Neural cell (in vitro differentiated cells): ENCODE data around the gene APOBR. TPM values are rescaled to one million over a fixed set of nuclear protein-coding genes. Genes with fewer than 3 reads are reported as not detected.

Source experiments
- H2AFZ ChIP-seq: fragments of 200-600, 300-800 bp; sonication (generic), shearing (Covaris generic); 2 replicates; pipeline ENCODE4 v1.6.0; 2014; ENCODE audit warnings: low read depth, mild to moderate bottlenecking, antibody characterized with exemption, low read length, moderate library complexity
- H3F3A ChIP-seq: fragments of 200-600 bp; shearing (Covaris generic); 2 replicates; pipeline ENCODE4 v1.6.1; 2016; ENCODE audit warnings: mild to moderate bottlenecking, moderate library complexity, mixed read lengths, antibody characterized with exemption, low read length; ENCODE audit not compliant: insufficient read depth, poor library complexity, severe bottlenecking
- H3K27ac ChIP-seq: fragments of 200-600, 300-800 bp; sonication (generic), shearing (Covaris generic); 2 replicates; pipeline ENCODE4 v1.5.1; 2014; ENCODE audit warnings: mild to moderate bottlenecking, low read length, moderate library complexity
- H3K27me3 ChIP-seq: fragments of 300-800, 200-600 bp; sonication (generic), shearing (Covaris generic); 2 replicates; pipeline ENCODE4 v1.6.0; 2014; ENCODE audit warnings: mild to moderate bottlenecking, low read depth, low read length, moderate library complexity; ENCODE audit not compliant: insufficient read depth
- H3K36me3 ChIP-seq: fragments of 300-800, 200-600 bp; sonication (generic), shearing (Covaris generic); 2 replicates; pipeline ENCODE4 v1.5.1; 2014; ENCODE audit warnings: mild to moderate bottlenecking, antibody characterized with exemption, low read length, moderate library complexity; ENCODE audit not compliant: insufficient read depth
- H3K4me2 ChIP-seq: fragments of 300-800, 200-600 bp; sonication (generic), shearing (Covaris generic); 2 replicates; pipeline ENCODE4 v1.6.0; 2014; ENCODE audit warnings: mild to moderate bottlenecking, low read length
- H3K4me3 ChIP-seq: fragments of 300-800, 200-600 bp; sonication (generic), shearing (Covaris generic); 2 replicates; pipeline ENCODE4 v1.5.1; 2014; ENCODE audit warnings: mild to moderate bottlenecking, low read length, moderate library complexity
- H3K79me2 ChIP-seq: fragments of 200-600 bp; shearing (Covaris generic); replicated peaks from 2 replicates; pipeline ENCODE4 v1.6.0; 2014; ENCODE audit warnings: mild to moderate bottlenecking, low read length, moderate library complexity; ENCODE audit not compliant: insufficient read depth
- H3K9ac ChIP-seq: fragments of 300-800, 200-600 bp; sonication (generic), shearing (Covaris generic); 2 replicates; pipeline ENCODE4 v1.6.1; 2016; ENCODE audit warnings: mild to moderate bottlenecking, low read length, mixed read lengths
- H3K9me2 ChIP-seq: fragments of 200-600 bp; shearing (Covaris generic); 2 replicates; pipeline ENCODE4 v1.6.1; 2016; ENCODE audit warnings: mild to moderate bottlenecking, low read length, mixed read lengths; ENCODE audit not compliant: insufficient read depth
- H3K9me3 ChIP-seq: fragments of 200-600, 300-800 bp; sonication (generic), shearing (Covaris generic); 2 replicates; pipeline ENCODE4 v1.6.1; 2016; ENCODE audit warnings: mild to moderate bottlenecking, mixed run types, low read length, moderate library complexity, mixed read lengths
- H4K20me1 ChIP-seq: fragments of 200-600 bp; shearing (Covaris generic); 2 replicates; pipeline ENCODE4 v1.6.1; 2016; ENCODE audit warnings: mild to moderate bottlenecking, mixed run types; ENCODE audit not compliant: insufficient read depth
- EP300 ChIP-seq: fragments of 450-650 bp; conservative IDR thresholded peaks from 2 replicates; pipeline ENCODE4 v1.6.1; 2014; ENCODE audit warnings: antibody characterized with exemption, mild to moderate bottlenecking, moderate library complexity; ENCODE audit not compliant: poor library complexity, severe bottlenecking
- EZH2 ChIP-seq: fragments of 200-600, 300-800 bp; shearing (Covaris generic), sonication (generic); IDR thresholded peaks from 2 replicates; pipeline ENCODE4 v1.6.1; 2014; ENCODE audit warnings: antibody characterized with exemption, low read length, borderline replicate concordance, mild to moderate bottlenecking; ENCODE audit not compliant: insufficient read depth, poor library complexity, severe bottlenecking
- MXI1 ChIP-seq: fragments of 450-650 bp; conservative IDR thresholded peaks from 2 replicates; pipeline ENCODE4 v1.6.1; 2014; ENCODE audit warnings: antibody characterized with exemption, mild to moderate bottlenecking; ENCODE audit not compliant: poor library complexity, severe bottlenecking
- POLR2AphosphoS5 ChIP-seq: IDR thresholded peaks from 2 replicates; pipeline ENCODE4 v1.6.1; 2012
- RAD21 ChIP-seq: fragments of 450-650 bp; conservative IDR thresholded peaks from 2 replicates; pipeline ENCODE4 v1.6.1; 2014; ENCODE audit warnings: antibody characterized with exemption, mild to moderate bottlenecking, moderate library complexity
- SMC3 ChIP-seq: fragments of 450-650 bp; conservative IDR thresholded peaks from 2 replicates; pipeline ENCODE4 v1.6.1; 2014; ENCODE audit warnings: antibody characterized with exemption, mild to moderate bottlenecking, moderate library complexity; ENCODE audit not compliant: poor library complexity
- TAF1 ChIP-seq: IDR thresholded peaks from 2 replicates; pipeline ENCODE4 v1.6.1; 2012; ENCODE audit warnings: low read depth
- polyA plus RNA-seq: library from polyadenylated mRNA; depleted of rRNA; stranded (reverse); fragments of >200 nt; gene quantifications from 2 replicates; pipeline ENCODE4 v1.2.3, GENCODE V29; 2014
- TF ChIP-seq, protein P1 (sequence below): fragments of 450-650 bp; IDR thresholded peaks from 2 replicates; pipeline ENCODE4 v1.5.1; 2014; ENCODE audit warnings: antibody characterized with exemption, mild to moderate bottlenecking, moderate library complexity; ENCODE audit not compliant: poor library complexity, severe bottlenecking
- TF ChIP-seq, protein P2 (sequence below): IDR thresholded peaks from 2 replicates; pipeline ENCODE4 v1.6.1; 2012; ENCODE audit warnings: borderline replicate concordance

APOBR gene
- polyA plus RNA-seq, 1 donor from 2014 or later: not detected

DNA sequence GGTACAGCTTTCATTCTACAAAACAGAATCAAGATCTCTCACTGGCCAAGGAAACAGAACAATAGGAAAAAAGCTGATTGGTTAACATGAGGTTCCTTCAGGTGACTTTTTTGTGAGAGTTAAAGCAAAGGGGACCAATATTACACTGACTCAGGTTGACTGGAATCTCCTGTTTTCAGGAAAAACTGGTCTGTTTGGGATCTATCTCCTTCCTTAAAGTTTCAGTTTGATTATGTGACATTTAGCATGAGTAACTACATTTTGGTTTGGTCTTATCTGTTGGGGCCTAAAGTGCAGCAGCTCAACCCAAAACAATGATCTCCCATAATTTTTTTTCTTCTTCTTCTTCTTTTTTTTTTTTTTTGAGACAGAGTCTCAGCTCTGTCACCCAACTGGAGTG, 34.7 kb downstream of the APOBR start:
- no peak for TF ChIP-seq SMC3
- TF ChIP-seq EZH2: no peak
- TF ChIP-seq, protein P1, sequence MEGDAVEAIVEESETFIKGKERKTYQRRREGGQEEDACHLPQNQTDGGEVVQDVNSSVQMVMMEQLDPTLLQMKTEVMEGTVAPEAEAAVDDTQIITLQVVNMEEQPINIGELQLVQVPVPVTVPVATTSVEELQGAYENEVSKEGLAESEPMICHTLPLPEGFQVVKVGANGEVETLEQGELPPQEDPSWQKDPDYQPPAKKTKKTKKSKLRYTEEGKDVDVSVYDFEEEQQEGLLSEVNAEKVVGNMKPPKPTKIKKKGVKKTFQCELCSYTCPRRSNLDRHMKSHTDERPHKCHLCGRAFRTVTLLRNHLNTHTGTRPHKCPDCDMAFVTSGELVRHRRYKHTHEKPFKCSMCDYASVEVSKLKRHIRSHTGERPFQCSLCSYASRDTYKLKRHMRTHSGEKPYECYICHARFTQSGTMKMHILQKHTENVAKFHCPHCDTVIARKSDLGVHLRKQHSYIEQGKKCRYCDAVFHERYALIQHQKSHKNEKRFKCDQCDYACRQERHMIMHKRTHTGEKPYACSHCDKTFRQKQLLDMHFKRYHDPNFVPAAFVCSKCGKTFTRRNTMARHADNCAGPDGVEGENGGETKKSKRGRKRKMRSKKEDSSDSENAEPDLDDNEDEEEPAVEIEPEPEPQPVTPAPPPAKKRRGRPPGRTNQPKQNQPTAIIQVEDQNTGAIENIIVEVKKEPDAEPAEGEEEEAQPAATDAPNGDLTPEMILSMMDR: no peak
- TF ChIP-seq MXI1: no peak
- TF ChIP-seq POLR2AphosphoS5: no peak
- no peak for TF ChIP-seq RAD21
- TF ChIP-seq EP300: no peak
- TF ChIP-seq, protein P2, sequence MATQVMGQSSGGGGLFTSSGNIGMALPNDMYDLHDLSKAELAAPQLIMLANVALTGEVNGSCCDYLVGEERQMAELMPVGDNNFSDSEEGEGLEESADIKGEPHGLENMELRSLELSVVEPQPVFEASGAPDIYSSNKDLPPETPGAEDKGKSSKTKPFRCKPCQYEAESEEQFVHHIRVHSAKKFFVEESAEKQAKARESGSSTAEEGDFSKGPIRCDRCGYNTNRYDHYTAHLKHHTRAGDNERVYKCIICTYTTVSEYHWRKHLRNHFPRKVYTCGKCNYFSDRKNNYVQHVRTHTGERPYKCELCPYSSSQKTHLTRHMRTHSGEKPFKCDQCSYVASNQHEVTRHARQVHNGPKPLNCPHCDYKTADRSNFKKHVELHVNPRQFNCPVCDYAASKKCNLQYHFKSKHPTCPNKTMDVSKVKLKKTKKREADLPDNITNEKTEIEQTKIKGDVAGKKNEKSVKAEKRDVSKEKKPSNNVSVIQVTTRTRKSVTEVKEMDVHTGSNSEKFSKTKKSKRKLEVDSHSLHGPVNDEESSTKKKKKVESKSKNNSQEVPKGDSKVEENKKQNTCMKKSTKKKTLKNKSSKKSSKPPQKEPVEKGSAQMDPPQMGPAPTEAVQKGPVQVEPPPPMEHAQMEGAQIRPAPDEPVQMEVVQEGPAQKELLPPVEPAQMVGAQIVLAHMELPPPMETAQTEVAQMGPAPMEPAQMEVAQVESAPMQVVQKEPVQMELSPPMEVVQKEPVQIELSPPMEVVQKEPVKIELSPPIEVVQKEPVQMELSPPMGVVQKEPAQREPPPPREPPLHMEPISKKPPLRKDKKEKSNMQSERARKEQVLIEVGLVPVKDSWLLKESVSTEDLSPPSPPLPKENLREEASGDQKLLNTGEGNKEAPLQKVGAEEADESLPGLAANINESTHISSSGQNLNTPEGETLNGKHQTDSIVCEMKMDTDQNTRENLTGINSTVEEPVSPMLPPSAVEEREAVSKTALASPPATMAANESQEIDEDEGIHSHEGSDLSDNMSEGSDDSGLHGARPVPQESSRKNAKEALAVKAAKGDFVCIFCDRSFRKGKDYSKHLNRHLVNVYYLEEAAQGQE: no peak
- no peak for TF ChIP-seq TAF1
- H4K20me1 ChIP-seq: no peaks in the 10 kb centered on the region
- H3K4me2 ChIP-seq: no peak overlapping the region
- no peaks in the 10 kb centered on the region for H3K9me3 ChIP-seq
- H3K9me2 ChIP-seq: no peaks in the 10 kb centered on the region
- no peaks in the 10 kb centered on the region for H3F3A ChIP-seq
- H3K79me2 ChIP-seq: no peaks in the 10 kb centered on the region
- H3K4me3 ChIP-seq: no peak overlapping the region
- H3K36me3 ChIP-seq: no peaks in the 10 kb centered on the region
- H3K27ac ChIP-seq: no peak overlapping the region
- H2AFZ ChIP-seq: no peak overlapping the region
- H3K27me3 ChIP-seq: no peaks in the 10 kb centered on the region
- H3K9ac ChIP-seq: no peak overlapping the region

DNA sequence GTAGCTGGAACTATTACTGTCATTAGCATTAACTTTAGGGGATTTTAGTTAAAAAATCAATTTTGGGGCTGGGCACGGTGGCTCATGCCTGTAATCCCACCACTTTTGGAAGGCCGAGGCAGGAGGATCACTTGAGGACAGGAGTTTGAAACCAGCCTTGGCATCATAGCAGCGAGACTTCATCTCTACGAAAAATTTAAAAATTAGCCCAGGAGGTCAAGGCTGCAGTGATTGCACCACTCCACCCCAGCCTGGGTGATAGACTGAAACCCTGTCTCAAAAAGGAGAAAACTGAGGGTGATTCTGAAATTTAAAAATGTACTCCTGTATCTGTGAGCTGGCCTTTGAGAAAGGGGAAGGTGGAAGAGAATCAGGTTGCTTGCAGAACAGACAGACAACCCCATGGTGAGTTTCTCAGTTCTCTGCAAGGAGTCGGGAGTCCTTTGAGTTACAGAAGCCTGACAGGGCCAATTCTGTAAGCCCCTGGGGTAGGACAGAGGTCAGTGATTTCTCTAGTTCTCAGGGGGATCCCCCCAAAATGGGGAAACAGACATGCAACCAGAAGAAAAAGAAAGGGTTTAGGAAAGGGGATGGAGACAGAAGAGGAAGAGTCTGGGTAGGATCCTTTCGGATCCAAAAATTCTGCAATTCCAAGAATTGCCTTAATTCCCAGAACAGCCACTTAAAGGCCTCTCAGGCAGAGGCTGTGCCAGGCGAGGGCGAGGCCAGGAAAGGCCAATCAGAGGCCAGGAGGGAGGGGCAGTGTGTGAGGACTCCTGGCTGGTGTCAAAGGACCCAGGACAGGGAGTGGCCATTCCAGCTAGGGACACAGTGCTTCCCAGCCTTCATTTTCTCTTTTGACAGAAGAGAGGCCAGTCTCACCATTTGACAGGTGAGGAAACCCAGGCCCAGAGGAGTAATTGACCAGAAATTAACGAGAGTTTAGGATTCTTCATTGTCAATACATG, 37.6 kb downstream of the APOBR start:
- H3K4me3 ChIP-seq: no peak overlapping the region
- H3K27me3 ChIP-seq: no peaks in the 10 kb centered on the region
- H3K9me3 ChIP-seq: no peaks in the 10 kb centered on the region
- no peaks in the 10 kb centered on the region for H3F3A ChIP-seq
- no peaks in the 10 kb centered on the region for H3K9me2 ChIP-seq
- H3K79me2 ChIP-seq: no peaks in the 10 kb centered on the region
- no peak overlapping the region for H3K9ac ChIP-seq
- H4K20me1 ChIP-seq: no peaks in the 10 kb centered on the region
- no peaks in the 10 kb centered on the region for H3K36me3 ChIP-seq
- no peak for TF ChIP-seq MXI1
- TF ChIP-seq, protein P2: no peak
- no peak overlapping the region for H3K27ac ChIP-seq
- no peak overlapping the region for H3K4me2 ChIP-seq
- H2AFZ ChIP-seq: no peak overlapping the region
